B cell (primary cell): ENCODE results near the gene SLC51B. TPM values are rescaled to one million over a fixed set of nuclear protein-coding genes. Genes with fewer than 3 reads are reported as not detected.

Source experiments
- ATAC-seq: fragments of 200-7000 bp; cut with Tn5 transposase; one replicate; pipeline ENCODE4 v1.10.0; 2021; ENCODE audit warnings: low read depth, mild to moderate bottlenecking, moderate number of reproducible peaks, moderate library complexity
- CTCF ChIA-PET: fragments of 350-600 bp; sonication (Branson Sonifier 250); formaldehyde crosslinking; loops from one replicate; lab custom pipeline; 2021; ENCODE audit warnings: antibody characterized with exemption, inconsistent platforms; lab: Charles Lee
- POLR2A ChIA-PET: fragments of 350-600 bp; sonication (Branson Sonifier 250); formaldehyde crosslinking; loops from one replicate; lab custom pipeline; 2021; ENCODE audit warnings: antibody characterized with exemption; lab: Charles Lee
- DNase-seq: peaks from one replicate; pipeline ENCODE4 v3.0.0; 2013
- H2AFZ ChIP-seq: 2 replicates; pipeline ENCODE4 v1.6.1; 2012; ENCODE audit warnings: mild to moderate bottlenecking, low read depth, low read length; ENCODE audit not compliant: insufficient read depth, poor library complexity, severe bottlenecking
- H3K27ac ChIP-seq, 2 donors: 1 replicate in 1 of 2; 2 replicates in 1 of 2; pipeline ENCODE4 v1.5.1; 2012 to 2013; ENCODE audit warnings: low read length in 2 of 2, mild to moderate bottlenecking in 2 of 2, moderate library complexity in 1 of 2
- H3K27me3 ChIP-seq, 4 experiments: fragments of 200-600 bp in 1 of 4; sonication (generic) in 1 of 4; replicated peaks in 1 of 4; 1 replicate in 2 of 4; 2 replicates in 2 of 4; pipeline versions ENCODE4 v1.6.1 to v1.7.0; 2013 to 2016; ENCODE audit warnings: low read length in 3 of 4, mild to moderate bottlenecking in 2 of 4, mixed read lengths in 1 of 4, moderate library complexity in 1 of 4; ENCODE audit not compliant: insufficient read depth in 4 of 4, control insufficient read depth in 3 of 4; ENCODE audit errors: control extremely low read depth in 1 of 4
- H3K36me3 ChIP-seq, 2 experiments: replicated peaks in 1 of 2; 1 replicate in 1 of 2; 2 replicates in 1 of 2; pipeline versions ENCODE4 v1.6.1 to v1.7.1; 2013; ENCODE audit warnings: low read length in 1 of 2; ENCODE audit not compliant: insufficient read depth in 2 of 2, control insufficient read depth in 1 of 2; ENCODE audit errors: control extremely low read depth in 1 of 2, extremely low read depth in 1 of 2
- H3K4me1 ChIP-seq, 2 donors: fragments of 200-600 bp in 1 of 2; sonication (generic) in 1 of 2; 1 replicate in 1 of 2; 2 replicates in 1 of 2; pipeline versions ENCODE4 v1.5.1 to v1.6.1; 2013 to 2017; ENCODE audit warnings: low read length in 2 of 2; ENCODE audit not compliant: control insufficient read depth in 2 of 2, insufficient read depth in 2 of 2
- H3K4me2 ChIP-seq: replicated peaks from 2 replicates; pipeline ENCODE3; 2012; ENCODE audit warnings: mild to moderate bottlenecking, low read depth, low read length; ENCODE audit not compliant: poor library complexity, severe bottlenecking
- H3K4me3 ChIP-seq, 5 experiments: fragments of 200-600 bp in 1 of 5; sonication (generic) in 1 of 5; 1 replicate in 3 of 5; 2 replicates in 2 of 5; pipeline versions ENCODE4 v1.5.1 to v1.7.0; 2011 to 2016; ENCODE audit warnings: low read length in 4 of 5, mild to moderate bottlenecking in 4 of 5, low read depth in 2 of 5, control low read depth in 1 of 5, moderate library complexity in 1 of 5; ENCODE audit not compliant: insufficient read depth in 1 of 5; ENCODE audit errors: control extremely low read depth in 1 of 5, extremely low read depth in 1 of 5
- H3K79me2 ChIP-seq: fragments of 200-600 bp; sonication (generic); one replicate; pipeline ENCODE4 v1.6.0; 2016; ENCODE audit warnings: low read length; ENCODE audit not compliant: control insufficient read depth, insufficient read depth
- H3K9ac ChIP-seq: fragments of 200-600 bp; sonication (generic); 2 replicates; pipeline ENCODE4 v1.6.1; 2017; ENCODE audit warnings: mild to moderate bottlenecking, low read length, moderate library complexity
- H3K9me3 ChIP-seq, 3 donors: one replicate each; pipeline versions ENCODE4 v1.6.1 to v1.7.1; 2013; ENCODE audit warnings: low read length in 2 of 3; ENCODE audit not compliant: control insufficient read depth in 2 of 3, insufficient read depth in 1 of 3; ENCODE audit errors: control extremely low read depth in 1 of 3
- H4K20me1 ChIP-seq: 2 replicates; pipeline ENCODE4 v1.6.0; 2012; ENCODE audit warnings: mild to moderate bottlenecking, low read length; ENCODE audit not compliant: insufficient read depth, control insufficient read depth, poor library complexity, severe bottlenecking
- H3K27ac Mint-ChIP-seq: one replicate; pipeline ENCODE4 v1.8.0; 2021; ENCODE audit warnings: mixed read lengths
- H3K27me3 Mint-ChIP-seq: one replicate; pipeline ENCODE4 v1.8.0; 2021; ENCODE audit warnings: mixed read lengths
- H3K4me1 Mint-ChIP-seq: one replicate; pipeline ENCODE4 v1.8.0; 2021; ENCODE audit warnings: mixed read lengths
- H3K4me3 Mint-ChIP-seq: one replicate; pipeline ENCODE4 v1.8.0; 2021; ENCODE audit warnings: mixed read lengths
- H3K9me3 Mint-ChIP-seq: one replicate; pipeline ENCODE4 v1.8.0; 2022; ENCODE audit warnings: mixed read lengths; ENCODE audit not compliant: insufficient read depth
- CTCF ChIP-seq: fragments of 200-600 bp; IDR thresholded peaks from one replicate; pipeline ENCODE4 v1.8.0; 2022; ENCODE audit warnings: antibody characterized with exemption, mild to moderate bottlenecking
- EZH2 ChIP-seq: IDR thresholded peaks from 2 replicates; pipeline ENCODE4 v1.6.1; 2012; ENCODE audit warnings: borderline replicate concordance, low read depth, mild to moderate bottlenecking, moderate library complexity, low read length; ENCODE audit not compliant: insufficient read depth, poor library complexity, severe bottlenecking
- WGBS: methylation state at CpG from one replicate; pipeline ENCODE4 v1.1.5; 2013; ENCODE audit warnings: missing lambda C conversion rate; ENCODE audit not compliant: insufficient coverage; 5-methylcytosine and 5-hydroxymethylcytosine counted together
- intact Hi-C: fragments of 100-400 bp; cut with micrococcal nuclease; formaldehyde crosslinking; loops from one replicate; pipeline ENCODE4 v1.10.0; 2022
- polyA plus RNA-seq: library from polyadenylated mRNA; depleted of rRNA; stranded (reverse); fragments of >200 nt; gene quantifications from 2 replicates; pipeline ENCODE4 v1.2.3, GENCODE V29; 2012
- total RNA-seq, 2 donors: library from RNA; stranded (reverse); fragments of 120-200 nt in 1 of 2; gene quantifications; 1 replicate in 1 of 2; 2 replicates in 1 of 2; pipeline versions ENCODE4 v1.2.3 to v1.2.4, GENCODE V29; 2013 to 2022

The SLC51B gene
- total and polyA plus RNA-seq, 2 donors (not counting 1 experiment from before 2014, with no cell fraction given): not detected

GRCh38 chr15:65052956-65053355 lies 7.8 kb downstream of the SLC51B start:
- Histone ChIP-seq H2AFZ (no peak overlapping the region), H3K9ac (no peak overlapping the region), H3K36me3 (no peaks in the 10 kb centered on the region), H3K4me1 (peaks cover 13 to 19% of the 10 kb centered on the region in 2 donors), H3K4me2 (no peak overlapping the region), H3K79me2 (no peaks in the 10 kb centered on the region), H3K27ac (no peak overlapping the region), H4K20me1 (no peaks in the 10 kb centered on the region), H3K4me3 (no peak overlapping the region), H3K9me3 (no peaks in the 10 kb centered on the region), H3K27me3 (peaks cover 0 to 6% (median 0%) of the 10 kb centered on the region in 4 experiments)
- ChIA-PET CTCF (interaction anchor here (0.7 to 4.1 kb wide), 5 partner anchors 9 to 72 kb away, joined by 3 to 13 read pairs (median 3); no protein-coding TSS in a partner anchor), POLR2A (no interaction called here)
- WGBS: 100% methylated on average over 1 of the region's 2 CpGs
- intact Hi-C loops: no loop called here
- ATAC-seq (no peak), DNase-seq (no peak)
- Mint-ChIP-seq H3K27ac (no peak overlapping the region), H3K4me3 (no peak overlapping the region), H3K4me1 (peaks cover 15% of the 10 kb centered on the region), H3K9me3 (no peaks in the 10 kb centered on the region), H3K27me3 (no peaks in the 10 kb centered on the region)
- TF ChIP-seq EZH2 (no peak), CTCF (no peak)

GRCh38 chr15:65054333-65055200 lies 9.4 kb downstream of the SLC51B start:
- Histone ChIP-seq H3K36me3 (no peaks in the 10 kb centered on the region), H3K9ac (no peak overlapping the region), H4K20me1 (no peaks in the 10 kb centered on the region), H3K4me2 (no peak overlapping the region), H3K4me1 (peaks cover 8 to 13% of the 10 kb centered on the region in 2 donors), H3K9me3 (no peaks in the 10 kb centered on the region), H3K4me3 (no peak overlapping the region), H3K27ac (no peak overlapping the region), H3K79me2 (no peaks in the 10 kb centered on the region), H3K27me3 (peaks cover 0 to 5% (median 0%) of the 10 kb centered on the region in 4 experiments), H2AFZ (no peak overlapping the region)
- no peak for TF ChIP-seq EZH2
- peak; percentile 76 for TF ChIP-seq CTCF
- 79% methylated on average over 26 of the region's 26 CpGs for WGBS
- intact Hi-C loops: loop anchor here (2.0 kb wide), 1 partner anchor 250 kb away; the partner anchor contains the start of gene RNU5B-1
- H3K27ac Mint-ChIP-seq: no peak overlapping the region
- DNase-seq (peak; percentile 68), ATAC-seq (peak; percentile 53)
- ChIA-PET CTCF (interaction anchor here (0.5 to 4.1 kb wide), 12 partner anchors 12 to 331 kb away, joined by 3 to 13 read pairs (median 4); partner anchors contain the start of gene KBTBD13), POLR2A (no interaction called here)
- no peaks in the 10 kb centered on the region for H3K9me3 Mint-ChIP-seq
- H3K4me1 Mint-ChIP-seq: peaks cover 11% of the 10 kb centered on the region
- no peak overlapping the region for H3K4me3 Mint-ChIP-seq
- no peaks in the 10 kb centered on the region for H3K27me3 Mint-ChIP-seq
